Tongue (tissue), 2 donors: ENCODE measurements around the gene SPATA17. TPM values are rescaled to one million over a fixed set of nuclear protein-coding genes. Genes with fewer than 3 reads are reported as not detected.
A peak's percentile ranks its signal among the peaks of the same experiment; 100 is the strongest.
"Not testable (repeated sequence)": the region's sequence is repeated elsewhere in the genome, so short reads cannot be mapped to it uniquely, and the experiment has no call there.

ENCODE experiments used
- DNase-seq: peaks from one replicate; pipeline ENCODE4 v3.0.0-alpha.2; 2015
- total RNA-seq: library from RNA; depleted of rRNA; stranded (reverse); fragments of >200 nt; gene quantifications from one replicate; pipeline ENCODE4 v1.2.3, GENCODE V29; 2014

The SPATA17 gene
- total RNA-seq: 2.6 TPM

DNA sequence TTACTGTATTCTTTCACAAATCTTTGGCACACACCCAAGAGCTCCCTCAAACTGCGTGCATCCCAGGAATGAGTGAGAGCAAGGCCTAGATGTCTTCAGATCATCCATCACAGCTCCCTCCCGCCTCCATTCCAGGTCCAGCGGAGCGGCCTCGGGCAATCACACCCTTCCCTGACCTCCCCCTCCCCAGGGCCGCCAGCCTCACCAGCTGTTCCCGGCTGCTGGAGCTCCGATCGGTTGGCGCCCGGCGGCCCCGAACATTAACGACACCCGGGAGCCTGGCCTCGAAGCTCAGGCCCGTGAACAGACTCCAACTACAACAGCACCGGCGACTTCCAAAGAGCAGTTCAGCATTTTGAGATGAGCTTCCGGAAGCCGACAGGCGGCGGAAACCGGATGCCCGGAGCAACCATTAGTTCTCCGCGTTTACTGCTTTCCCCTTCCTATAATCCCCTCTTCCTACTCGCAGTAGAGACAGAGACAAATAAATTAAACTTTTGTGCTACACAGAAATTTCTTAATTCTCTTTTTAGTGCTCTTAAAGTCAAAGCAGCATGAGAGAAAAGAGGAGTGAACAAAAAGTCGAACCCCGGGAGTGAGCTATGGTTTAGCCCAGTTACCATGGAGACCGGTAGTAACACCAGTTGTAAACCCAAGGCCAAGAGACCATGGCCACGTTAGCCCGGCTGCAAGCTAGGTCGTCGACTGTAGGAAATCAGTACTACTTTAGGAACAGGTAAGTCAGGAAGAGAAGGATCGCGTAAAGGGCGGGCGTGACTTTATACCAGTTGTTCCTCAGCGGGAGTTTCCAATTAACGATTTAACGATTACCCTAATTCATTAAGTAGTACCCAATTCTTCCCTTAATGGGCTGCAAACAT, at the start of gene SPATA17, which contains the start of gene GPATCH2:
Gene SPATA17, plus strand, starts transcription at position 634 of the 881 bp plus-strand sequence. Its CDS starts 35 bp downstream, at position 669.
Gene GPATCH2, minus strand, starts transcription at position 380 of the 881 bp plus-strand sequence. Its CDS starts 119 bp downstream, at position 261.
- DNase-seq: peak; percentile 96

- not testable (repeated sequence) for DNase-seq
Measured at GRCh38 chr1:217584286-217584811, 46.8 kb upstream of the SPATA17 start.

GRCh38 chr1:217585577-217585976, 45.6 kb upstream of the SPATA17 start:
- DNase-seq: no peak

DNA sequence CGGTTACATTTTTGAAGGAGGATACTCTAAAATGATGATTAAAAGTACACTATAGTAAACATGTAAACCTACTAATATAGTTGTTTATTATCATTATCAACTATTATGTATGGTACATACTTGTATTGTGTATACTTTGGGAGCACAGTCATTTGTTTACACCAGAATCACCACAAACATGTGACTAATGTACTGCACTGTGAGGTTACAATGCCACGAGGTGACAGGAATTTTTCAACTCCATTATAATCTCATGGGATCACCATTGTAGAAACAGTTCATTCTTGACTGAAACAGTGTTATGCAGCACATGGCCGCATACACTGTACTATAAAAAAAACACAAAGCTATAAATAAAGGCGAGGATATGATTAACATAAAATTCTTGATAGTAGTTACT, 44.6 kb upstream of the SPATA17 start:
- DNase-seq: no peak

DNA sequence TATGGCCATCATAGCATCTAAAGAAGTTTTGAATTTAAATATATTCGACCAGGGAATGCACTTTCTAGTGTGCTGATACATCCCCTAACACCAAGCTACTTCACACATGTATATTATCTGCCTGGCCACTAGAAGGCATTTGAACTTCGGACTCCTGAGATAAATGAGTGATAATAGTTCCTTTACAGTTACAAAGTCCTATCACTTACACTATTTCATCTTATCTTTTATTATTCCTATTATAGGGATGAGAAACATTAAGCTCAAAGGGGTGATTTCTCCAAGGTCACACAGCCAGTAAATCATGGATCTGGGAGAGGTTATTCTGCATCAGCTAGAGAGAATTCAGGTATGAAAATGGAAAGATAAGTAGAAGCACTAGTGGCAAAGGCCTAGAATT, 40.5 kb upstream of the SPATA17 start:
- no peak for DNase-seq

- no peak for DNase-seq
Measured at GRCh38 chr1:217599154-217599553, 32.0 kb upstream of the SPATA17 start.

- DNase-seq: no peak
Measured at GRCh38 chr1:217602380-217602779, 28.8 kb upstream of the SPATA17 start.

DNA sequence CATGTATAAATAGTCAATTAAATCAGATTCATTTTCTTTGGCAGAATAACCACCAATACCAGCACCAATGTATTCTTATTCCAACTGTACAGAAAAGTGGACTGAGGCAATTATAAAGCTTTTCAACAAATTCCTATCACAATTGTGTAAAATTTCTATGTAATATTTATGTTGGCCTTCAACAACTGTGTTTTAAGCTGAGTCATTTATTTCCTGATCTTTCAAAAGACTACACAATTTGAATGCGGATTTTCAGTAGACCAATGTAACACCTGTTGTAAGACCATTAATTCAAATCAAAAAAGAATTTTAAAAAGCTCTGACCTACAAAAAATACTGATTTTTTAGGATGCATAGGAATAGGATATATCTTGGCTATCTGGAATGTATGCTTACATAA, 25.8 kb upstream of the SPATA17 start:
- DNase-seq: no peak

- DNase-seq: no peak
Measured at GRCh38 chr1:217614200-217614712, 16.9 kb upstream of the SPATA17 start.

- peak; percentile 1 for DNase-seq
Measured at GRCh38 chr1:217617126-217617525, 14.0 kb upstream of the SPATA17 start.

GRCh38 chr1:217620814-217621213, 10.3 kb upstream of the SPATA17 start:
- DNase-seq: no peak

DNA sequence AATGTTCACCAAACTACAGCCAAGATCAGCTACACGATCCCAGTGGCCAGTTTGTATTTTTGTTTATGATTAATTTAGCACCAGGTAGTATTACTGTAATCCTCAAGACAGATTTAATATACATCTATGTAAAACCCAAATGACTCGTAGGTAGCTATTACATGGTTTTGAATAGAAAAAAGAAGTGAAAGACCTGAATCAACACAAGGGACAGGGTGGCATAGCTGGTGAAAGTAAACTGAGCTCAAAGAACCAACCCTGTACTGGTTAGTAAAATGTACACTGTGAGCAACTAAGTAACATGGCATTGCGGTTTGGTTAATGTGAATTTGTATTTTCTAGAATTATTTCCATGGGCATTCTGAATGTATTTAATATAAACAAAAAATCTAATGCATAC, 9.1 kb upstream of the SPATA17 start:
- DNase-seq: no peak

GRCh38 chr1:217626321-217626720, 4.8 kb upstream of the SPATA17 start:
- DNase-seq: no peak

- no peak for DNase-seq
Measured at GRCh38 chr1:217627431-217627830, 3.7 kb upstream of the SPATA17 start.

- DNase-seq: no peak
Measured at GRCh38 chr1:217642455-217642854, 11.3 kb downstream of the SPATA17 start.

GRCh38 chr1:217647791-217648190, 16.6 kb downstream of the SPATA17 start:
- DNase-seq: no peak

DNA sequence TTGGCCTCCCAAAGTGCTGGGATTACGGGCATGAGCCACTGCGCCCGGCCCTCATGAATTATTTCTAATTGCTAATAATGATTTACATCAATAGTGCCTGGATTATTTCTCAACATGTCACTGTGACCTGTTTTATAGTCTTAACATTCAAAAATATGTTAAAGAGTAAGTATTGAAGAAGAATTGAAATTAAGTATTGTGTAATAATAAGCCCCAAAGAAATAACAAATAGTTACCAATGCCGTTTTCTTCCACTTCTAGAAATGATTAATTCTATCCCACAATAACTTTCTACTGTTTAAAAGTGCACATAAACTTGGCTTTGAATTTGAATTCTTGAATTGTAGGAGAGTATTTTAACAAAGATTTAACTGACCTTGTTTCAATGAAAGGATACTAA, 19.5 kb downstream of the SPATA17 start:
- DNase-seq: no peak

- peak; percentile 7 for DNase-seq
Measured at GRCh38 chr1:217660353-217661062, 29.4 kb downstream of the SPATA17 start.

- no peak for DNase-seq
Measured at GRCh38 chr1:217661407-217661806, 30.3 kb downstream of the SPATA17 start.

DNA sequence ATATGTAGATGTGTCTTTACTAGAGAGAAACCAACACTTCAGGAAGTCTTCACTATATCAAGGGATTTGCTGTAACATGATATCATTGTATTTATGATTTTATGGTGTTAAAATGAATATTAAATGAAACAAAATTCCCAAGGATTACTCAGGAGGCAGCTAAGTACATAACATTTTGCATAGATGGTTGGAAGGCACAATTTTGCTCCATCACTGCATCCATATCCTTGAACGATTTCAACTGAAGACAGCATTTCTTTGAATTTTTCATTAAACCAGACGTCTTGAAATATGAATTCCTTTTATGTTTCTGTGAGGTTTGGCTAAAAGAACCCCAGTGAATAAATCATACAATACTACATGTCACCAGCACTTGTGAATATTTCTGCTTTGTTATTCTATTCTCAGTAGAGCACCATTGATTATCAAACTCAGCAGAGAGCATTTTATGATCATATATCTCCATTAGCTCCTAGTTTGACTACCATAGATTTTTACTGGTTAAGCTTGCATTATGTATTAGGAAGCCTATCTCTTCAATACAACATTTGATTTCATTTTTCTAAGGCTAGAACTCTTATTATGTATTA, 37.3 kb downstream of the SPATA17 start:
- DNase-seq: no peak

GRCh38 chr1:217673387-217673786, 42.2 kb downstream of the SPATA17 start:
- DNase-seq: no peak

GRCh38 chr1:217674028-217674729, 43.0 kb downstream of the SPATA17 start:
- no peak for DNase-seq
